K562 (cell line): ENCODE data around the gene ABCA1. TPM values are rescaled to one million over a fixed set of nuclear protein-coding genes. Genes with fewer than 3 reads are reported as not detected.

Experiments used
- MTA1 ChIP-seq: fragments of 450-650 bp; IDR thresholded peaks from 2 replicates; pipeline ENCODE4 v1.6.1; 2017; ENCODE audit warnings: borderline replicate concordance
- NEUROD1 ChIP-seq: fragments of 150-350 bp; IDR thresholded peaks from 2 replicates; pipeline ENCODE4 v1.6.1; 2014; ENCODE audit warnings: borderline replicate concordance, low read length, low read depth; ENCODE audit not compliant: partially characterized antibody
- NFIC ChIP-seq: fragments of 450-650 bp; IDR thresholded peaks from 2 replicates; pipeline ENCODE4 v1.6.1; 2017; ENCODE audit warnings: mild to moderate bottlenecking, inconsistent platforms
- PHB ChIP-seq: fragments of 250-450 bp; sonication (Bioruptor Pico); IDR thresholded peaks from 2 replicates; pipeline ENCODE4 v1.5.0; 2021
- polyA plus RNA-seq, 8 experiments: library from polyadenylated mRNA; depleted of rRNA in 4 of 8; stranded (reverse) in 5 of 8; unstranded in 3 of 8; fragments of >200 nt; fragmentation: Nextera tagmentation in 2 of 8; fragmentation: Illumina TruSeq in 1 of 8; extraction: Ambion mirVana in 2 of 8; extraction: Trizol in 1 of 8; gene quantifications; 2 replicates each; pipeline versions ENCODE4 v1.2.1 to v1.2.3, GENCODE V29; 2011 to 2014; ENCODE audit warnings: inconsistent platforms in 1 of 8, missing spikeins in 1 of 8
- total RNA-seq, 7 experiments: library from RNA; depleted of rRNA in 6 of 7; stranded (reverse); fragments of >200 nt in 6 of 7; fragmentation: Illumina TruSeq in 2 of 7; extraction: Trizol in 2 of 7; gene quantifications; 2 replicates each; pipeline versions ENCODE4 v1.2.1 to v1.2.3, GENCODE V29; 2011 to 2021; ENCODE audit warnings: low replicate concordance in 1 of 7
- TF ChIP-seq, protein P1 (sequence below), 2 experiments: fragments of 450-650 bp; formaldehyde crosslinking in 1 of 2; IDR thresholded peaks; 2 replicates each; pipeline versions ENCODE4 v1.4.0 to v1.6.1; 2014 to 2020; ENCODE audit warnings: mild to moderate bottlenecking in 2 of 2, borderline replicate concordance in 1 of 2, low read depth in 1 of 2
- TF ChIP-seq, protein P2 (sequence below): fragments of 250-450 bp; sonication (Bioruptor Pico); IDR thresholded peaks from 2 replicates; pipeline ENCODE4 v1.4.0; 2020; ENCODE audit warnings: mild to moderate bottlenecking, moderate library complexity

Gene ABCA1
- total and polyA plus RNA-seq, 9 of the 15 experiments (the other 6 are each of a cell fraction or from before 2014, with no cell fraction given), result under 0.01 to 0.18 (median 0.02) TPM; not detected in 5

DNA sequence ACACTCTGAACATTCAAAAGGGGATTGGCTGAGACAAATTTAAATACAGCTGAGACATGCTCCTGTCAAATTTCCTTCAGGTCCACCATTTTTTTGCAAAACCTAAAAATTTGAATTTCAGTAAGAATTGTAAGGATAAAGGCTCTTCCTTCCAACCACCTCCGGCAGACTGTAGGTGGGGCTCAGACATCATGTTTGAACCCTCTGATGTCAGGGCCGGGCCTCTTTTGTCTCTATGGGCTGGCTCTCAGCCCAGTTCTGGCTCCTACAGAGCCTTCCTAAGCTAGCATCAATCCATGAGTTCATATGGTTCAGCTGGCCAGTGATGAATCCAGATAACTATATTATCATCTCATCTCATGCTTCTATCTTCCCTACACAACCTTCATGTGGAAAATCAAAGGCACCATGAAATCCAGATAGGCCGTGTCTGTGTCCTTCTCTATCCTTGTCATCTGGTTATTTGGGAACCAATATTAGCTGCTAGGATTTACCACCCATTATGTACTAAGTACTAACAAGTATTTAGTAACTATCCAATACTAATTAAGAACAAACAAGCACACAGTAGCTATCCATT lies 119.8 kb downstream of the ABCA1 start (continued):
- TF ChIP-seq, protein P1, sequence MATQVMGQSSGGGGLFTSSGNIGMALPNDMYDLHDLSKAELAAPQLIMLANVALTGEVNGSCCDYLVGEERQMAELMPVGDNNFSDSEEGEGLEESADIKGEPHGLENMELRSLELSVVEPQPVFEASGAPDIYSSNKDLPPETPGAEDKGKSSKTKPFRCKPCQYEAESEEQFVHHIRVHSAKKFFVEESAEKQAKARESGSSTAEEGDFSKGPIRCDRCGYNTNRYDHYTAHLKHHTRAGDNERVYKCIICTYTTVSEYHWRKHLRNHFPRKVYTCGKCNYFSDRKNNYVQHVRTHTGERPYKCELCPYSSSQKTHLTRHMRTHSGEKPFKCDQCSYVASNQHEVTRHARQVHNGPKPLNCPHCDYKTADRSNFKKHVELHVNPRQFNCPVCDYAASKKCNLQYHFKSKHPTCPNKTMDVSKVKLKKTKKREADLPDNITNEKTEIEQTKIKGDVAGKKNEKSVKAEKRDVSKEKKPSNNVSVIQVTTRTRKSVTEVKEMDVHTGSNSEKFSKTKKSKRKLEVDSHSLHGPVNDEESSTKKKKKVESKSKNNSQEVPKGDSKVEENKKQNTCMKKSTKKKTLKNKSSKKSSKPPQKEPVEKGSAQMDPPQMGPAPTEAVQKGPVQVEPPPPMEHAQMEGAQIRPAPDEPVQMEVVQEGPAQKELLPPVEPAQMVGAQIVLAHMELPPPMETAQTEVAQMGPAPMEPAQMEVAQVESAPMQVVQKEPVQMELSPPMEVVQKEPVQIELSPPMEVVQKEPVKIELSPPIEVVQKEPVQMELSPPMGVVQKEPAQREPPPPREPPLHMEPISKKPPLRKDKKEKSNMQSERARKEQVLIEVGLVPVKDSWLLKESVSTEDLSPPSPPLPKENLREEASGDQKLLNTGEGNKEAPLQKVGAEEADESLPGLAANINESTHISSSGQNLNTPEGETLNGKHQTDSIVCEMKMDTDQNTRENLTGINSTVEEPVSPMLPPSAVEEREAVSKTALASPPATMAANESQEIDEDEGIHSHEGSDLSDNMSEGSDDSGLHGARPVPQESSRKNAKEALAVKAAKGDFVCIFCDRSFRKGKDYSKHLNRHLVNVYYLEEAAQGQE (IDR thresholded peaks at IDR 0.05; ENCODE audit: borderline replicate concordance), result 0 out of 2 replicates have a peak, but pooled peaks have one; percentile 7
- TF ChIP-seq, protein P1 (CRISPR knock-in tag; IDR thresholded peaks at IDR 0.05; ENCODE audit: low read depth), result no peak
- TF ChIP-seq, protein P2, sequence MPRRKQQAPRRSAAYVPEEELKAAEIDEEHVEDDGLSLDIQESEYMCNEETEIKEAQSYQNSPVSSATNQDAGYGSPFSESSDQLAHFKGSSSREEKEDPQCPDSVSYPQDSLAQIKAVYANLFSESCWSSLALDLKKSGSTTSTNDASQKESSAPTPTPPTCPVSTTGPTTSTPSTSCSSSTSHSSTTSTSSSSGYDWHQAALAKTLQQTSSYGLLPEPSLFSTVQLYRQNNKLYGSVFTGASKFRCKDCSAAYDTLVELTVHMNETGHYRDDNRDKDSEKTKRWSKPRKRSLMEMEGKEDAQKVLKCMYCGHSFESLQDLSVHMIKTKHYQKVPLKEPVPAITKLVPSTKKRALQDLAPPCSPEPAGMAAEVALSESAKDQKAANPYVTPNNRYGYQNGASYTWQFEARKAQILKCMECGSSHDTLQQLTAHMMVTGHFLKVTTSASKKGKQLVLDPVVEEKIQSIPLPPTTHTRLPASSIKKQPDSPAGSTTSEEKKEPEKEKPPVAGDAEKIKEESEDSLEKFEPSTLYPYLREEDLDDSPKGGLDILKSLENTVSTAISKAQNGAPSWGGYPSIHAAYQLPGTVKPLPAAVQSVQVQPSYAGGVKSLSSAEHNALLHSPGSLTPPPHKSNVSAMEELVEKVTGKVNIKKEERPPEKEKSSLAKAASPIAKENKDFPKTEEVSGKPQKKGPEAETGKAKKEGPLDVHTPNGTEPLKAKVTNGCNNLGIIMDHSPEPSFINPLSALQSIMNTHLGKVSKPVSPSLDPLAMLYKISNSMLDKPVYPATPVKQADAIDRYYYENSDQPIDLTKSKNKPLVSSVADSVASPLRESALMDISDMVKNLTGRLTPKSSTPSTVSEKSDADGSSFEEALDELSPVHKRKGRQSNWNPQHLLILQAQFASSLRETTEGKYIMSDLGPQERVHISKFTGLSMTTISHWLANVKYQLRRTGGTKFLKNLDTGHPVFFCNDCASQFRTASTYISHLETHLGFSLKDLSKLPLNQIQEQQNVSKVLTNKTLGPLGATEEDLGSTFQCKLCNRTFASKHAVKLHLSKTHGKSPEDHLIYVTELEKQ, result no peak
- TF ChIP-seq NFIC (peak; percentile 28; the same call in 1 of the 2 replicates), MTA1 (no peak), NEUROD1 (no peak), PHB (CRISPR knock-in tag) (no peak)
